Panc1 (cell line): Measurements from ENCODE around the gene GNG4. TPM values are rescaled to one million over a fixed set of nuclear protein-coding genes. Genes with fewer than 3 reads are reported as not detected.

ENCODE experiments used
- ATAC-seq: fragments of 200-7000 bp; cut with Tn5 transposase; 2 replicates; pipeline ENCODE4 v1.9.1; 2020; ENCODE audit warnings: mild to moderate bottlenecking, moderate library complexity
- BruUV-seq: library from RNA; stranded (reverse); fragments of 400-500 nt; replicated peaks from 2 replicates; lab custom pipeline; 2021; lab: Mats Ljungman, UMichigan
- CTCF ChIA-PET: fragments of 300-600 bp; sonication (Branson Sonifier 250); formaldehyde crosslinking; loops from one replicate; lab custom pipeline; 2022; ENCODE audit warnings: antibody characterized with exemption; lab: Charles Lee
- POLR2A ChIA-PET: fragments of 300-600 bp; sonication (Branson Sonifier 250); formaldehyde crosslinking; loops from one replicate; lab custom pipeline; 2022; ENCODE audit warnings: antibody characterized with exemption; lab: Charles Lee
- DNase-seq: peaks from one replicate; pipeline ENCODE4 v3.0.0-alpha.2; 2010; ENCODE audit warnings: low read depth, low spot score
- H3K27ac ChIP-seq: 2 replicates; pipeline ENCODE4 v1.5.1; 2011; ENCODE audit warnings: mild to moderate bottlenecking, low read length, inconsistent platforms
- H3K27me3 ChIP-seq: fragments of 200-500 bp; sonication (Bioruptor generic); 2 replicates; pipeline ENCODE4 v1.6.0; 2014; ENCODE audit warnings: low read length, inconsistent platforms; ENCODE audit not compliant: control insufficient read depth, insufficient read depth
- H3K36me3 ChIP-seq: fragments of 200-500 bp; sonication (Bioruptor generic); 2 replicates; pipeline ENCODE4 v1.5.1; 2014; ENCODE audit warnings: inconsistent platforms, mild to moderate bottlenecking, low read length, moderate library complexity; ENCODE audit not compliant: control insufficient read depth, insufficient read depth
- H3K4me1 ChIP-seq: 2 replicates; pipeline ENCODE4 v1.5.1; 2011; ENCODE audit warnings: inconsistent platforms, mild to moderate bottlenecking, low read length, moderate library complexity; ENCODE audit not compliant: control insufficient read depth, insufficient read depth
- H3K4me3 ChIP-seq, 2 experiments: 2 replicates each; pipeline ENCODE4 v1.5.1; 2011 to 2012; ENCODE audit warnings: low read depth in 2 of 2, low read length in 2 of 2, mild to moderate bottlenecking in 2 of 2, inconsistent platforms in 1 of 2, moderate library complexity in 1 of 2
- H3K9me3 ChIP-seq: fragments of 200-500 bp; sonication (Bioruptor generic); 2 replicates; pipeline ENCODE4 v1.5.1; 2014; ENCODE audit warnings: low read depth, mild to moderate bottlenecking, inconsistent platforms, low read length, moderate library complexity; ENCODE audit not compliant: control insufficient read depth, insufficient read depth
- CTCF ChIP-seq: fragments of 450-650 bp; IDR thresholded peaks from 2 replicates; pipeline ENCODE4 v1.5.1; 2017; ENCODE audit warnings: mild to moderate bottlenecking
- POLR2AphosphoS5 ChIP-seq: IDR thresholded peaks from 2 replicates; pipeline ENCODE4 v1.6.1; 2012; ENCODE audit warnings: mild to moderate bottlenecking, low read depth, low read length, moderate library complexity
- SIN3A ChIP-seq: IDR thresholded peaks from 2 replicates; pipeline ENCODE4 v1.6.1; 2012; ENCODE audit warnings: low read depth, mild to moderate bottlenecking, low read length, moderate library complexity, borderline replicate concordance; ENCODE audit not compliant: insufficient read depth
- TCF7L2 ChIP-seq: IDR thresholded peaks from 2 replicates; pipeline ENCODE4 v1.6.1; 2011; ENCODE audit warnings: mild to moderate bottlenecking, low read depth, low read length, inconsistent platforms
- in situ Hi-C: cut with HindIII; loops from 2 replicates; pipeline ENCODE4 v1.10.0; 2016; ENCODE audit warnings: low sequenced_read_pairs, low pct_unique_long_range_greater_than_20kb
- intact Hi-C: fragments of 100-400 bp; cut with micrococcal nuclease; formaldehyde crosslinking; loops from one replicate; pipeline ENCODE4 v1.10.0; 2022; ENCODE audit not compliant: unreplicated experiment
- total RNA-seq: library from RNA; stranded (reverse); gene quantifications from one replicate; pipeline ENCODE4 v1.2.1, GENCODE V29; 2021; ENCODE audit not compliant: unreplicated experiment
- TF ChIP-seq, protein P1 (sequence below), 2 experiments: IDR thresholded peaks; 2 replicates each; pipeline ENCODE4 v1.6.1; 2011 to 2012; ENCODE audit warnings: low read depth in 2 of 2, control low read depth in 1 of 2, low read length in 1 of 2, mild to moderate bottlenecking in 1 of 2, moderate library complexity in 1 of 2; ENCODE audit not compliant: insufficient read depth in 1 of 2

The GNG4 gene
- total RNA-seq, 1 experiment from 2014 or later, result 1.1 TPM

- H3K27me3 ChIP-seq, result peaks cover 7% of the 10 kb centered on the region; the same call in 1 of the 2 replicates
- ChIA-PET POLR2A (no interaction called here), CTCF (no interaction called here)
- no peak overlapping the region for H3K4me3 ChIP-seq
- DNase-seq, result no peak
- TF ChIP-seq SIN3A (no peak), POLR2AphosphoS5 (no peak), TCF7L2 (no peak), CTCF (no peak)
- TF ChIP-seq, protein P1, sequence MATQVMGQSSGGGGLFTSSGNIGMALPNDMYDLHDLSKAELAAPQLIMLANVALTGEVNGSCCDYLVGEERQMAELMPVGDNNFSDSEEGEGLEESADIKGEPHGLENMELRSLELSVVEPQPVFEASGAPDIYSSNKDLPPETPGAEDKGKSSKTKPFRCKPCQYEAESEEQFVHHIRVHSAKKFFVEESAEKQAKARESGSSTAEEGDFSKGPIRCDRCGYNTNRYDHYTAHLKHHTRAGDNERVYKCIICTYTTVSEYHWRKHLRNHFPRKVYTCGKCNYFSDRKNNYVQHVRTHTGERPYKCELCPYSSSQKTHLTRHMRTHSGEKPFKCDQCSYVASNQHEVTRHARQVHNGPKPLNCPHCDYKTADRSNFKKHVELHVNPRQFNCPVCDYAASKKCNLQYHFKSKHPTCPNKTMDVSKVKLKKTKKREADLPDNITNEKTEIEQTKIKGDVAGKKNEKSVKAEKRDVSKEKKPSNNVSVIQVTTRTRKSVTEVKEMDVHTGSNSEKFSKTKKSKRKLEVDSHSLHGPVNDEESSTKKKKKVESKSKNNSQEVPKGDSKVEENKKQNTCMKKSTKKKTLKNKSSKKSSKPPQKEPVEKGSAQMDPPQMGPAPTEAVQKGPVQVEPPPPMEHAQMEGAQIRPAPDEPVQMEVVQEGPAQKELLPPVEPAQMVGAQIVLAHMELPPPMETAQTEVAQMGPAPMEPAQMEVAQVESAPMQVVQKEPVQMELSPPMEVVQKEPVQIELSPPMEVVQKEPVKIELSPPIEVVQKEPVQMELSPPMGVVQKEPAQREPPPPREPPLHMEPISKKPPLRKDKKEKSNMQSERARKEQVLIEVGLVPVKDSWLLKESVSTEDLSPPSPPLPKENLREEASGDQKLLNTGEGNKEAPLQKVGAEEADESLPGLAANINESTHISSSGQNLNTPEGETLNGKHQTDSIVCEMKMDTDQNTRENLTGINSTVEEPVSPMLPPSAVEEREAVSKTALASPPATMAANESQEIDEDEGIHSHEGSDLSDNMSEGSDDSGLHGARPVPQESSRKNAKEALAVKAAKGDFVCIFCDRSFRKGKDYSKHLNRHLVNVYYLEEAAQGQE (IDR thresholded peaks at IDR 0.05; ENCODE audit: insufficient read depth in 1 of 2, low read depth in 2 of 2, low read length in 1 of 2), result no peak
- no peaks in the 10 kb centered on the region for H3K36me3 ChIP-seq
- in situ Hi-C loops (no loop called here), intact Hi-C loops (no loop called here)
- H3K27ac ChIP-seq, result no peak overlapping the region
- no TSS peak for BruUV-seq
- H3K4me1 ChIP-seq, result no peaks in the 10 kb centered on the region
- no peaks in the 10 kb centered on the region for H3K9me3 ChIP-seq
- no peak for ATAC-seq
Measured at GRCh38 chr1:235582130-235582529, 67.5 kb downstream of the GNG4 start.

GRCh38 chr1:235579891-235580290 lies 69.7 kb downstream of the GNG4 start:
- H3K27me3 ChIP-seq, result peaks cover 5% of the 10 kb centered on the region; the same call in 1 of the 2 replicates
- no TSS peak for BruUV-seq
- no peak for TF ChIP-seq POLR2AphosphoS5
- no peak for TF ChIP-seq TCF7L2
- TF ChIP-seq SIN3A, result no peak
- TF ChIP-seq, protein P1 (IDR thresholded peaks at IDR 0.05; ENCODE audit: insufficient read depth in 1 of 2, low read depth in 2 of 2, low read length in 1 of 2), result no peak
- no peak for TF ChIP-seq CTCF
- H3K4me3 ChIP-seq, result no peak overlapping the region
- intact Hi-C loops, result no loop called here
- POLR2A ChIA-PET, result no interaction called here
- H3K4me1 ChIP-seq, result no peaks in the 10 kb centered on the region
- in situ Hi-C loops, result no loop called here
- DNase-seq, result no peak
- H3K9me3 ChIP-seq, result no peaks in the 10 kb centered on the region
- CTCF ChIA-PET, result no interaction called here
- no peaks in the 10 kb centered on the region for H3K36me3 ChIP-seq
- no peak overlapping the region for H3K27ac ChIP-seq
- ATAC-seq, result no peak
